NB4 (cell line): ENCODE results near the gene TNFAIP2.

Experiments
- POLR2A ChIP-seq: IDR thresholded peaks from 2 replicates; pipeline ENCODE4 v1.6.1; 2011; ENCODE audit warnings: mild to moderate bottlenecking; ENCODE audit not compliant: insufficient read length; ENCODE audit errors: extremely low read depth
- TF ChIP-seq, protein P1 (sequence below): IDR thresholded peaks from one replicate; pipeline ENCODE4 v1.5.1; 2012; ENCODE audit warnings: low read depth, low read length

DNA sequence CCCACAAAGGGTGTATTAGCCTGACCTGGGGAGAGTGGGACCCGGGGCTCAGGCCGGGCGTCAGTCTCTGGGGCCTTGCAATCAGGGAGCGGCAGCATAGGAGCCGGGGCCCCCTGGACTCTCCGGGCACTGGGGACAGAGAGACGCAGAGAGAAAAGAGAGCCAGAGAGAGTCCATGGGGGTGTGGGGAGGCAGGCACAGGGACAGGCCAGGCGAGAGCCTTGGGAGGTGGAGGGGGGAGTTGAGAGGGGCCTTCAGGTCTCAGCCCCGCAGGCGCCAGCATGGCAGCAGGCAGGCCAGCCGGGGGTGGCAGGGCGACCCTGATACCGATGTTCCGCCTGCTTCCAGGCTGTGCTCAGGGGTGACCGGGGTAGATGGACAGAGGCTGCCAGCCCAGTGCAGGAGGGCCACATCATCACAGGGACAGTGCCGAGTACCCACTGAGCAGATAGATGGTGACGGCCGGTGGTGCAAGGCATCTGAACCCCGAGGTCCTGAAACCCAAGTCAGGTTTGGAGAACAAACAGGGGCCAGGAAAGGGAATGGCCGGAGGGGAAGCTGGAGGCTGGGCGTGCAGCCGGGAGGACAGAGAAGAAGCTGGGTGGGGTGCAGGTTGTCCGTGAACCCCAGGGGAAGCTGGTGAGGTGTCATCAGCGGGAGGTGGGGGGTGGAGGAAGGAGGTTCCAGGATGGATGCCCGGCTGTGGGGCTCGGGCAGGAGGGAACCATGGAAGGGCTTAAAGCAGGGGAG is 25.8 kb upstream of the TNFAIP2 start:
- TF ChIP-seq POLR2A, result no peak
- TF ChIP-seq, protein P1, sequence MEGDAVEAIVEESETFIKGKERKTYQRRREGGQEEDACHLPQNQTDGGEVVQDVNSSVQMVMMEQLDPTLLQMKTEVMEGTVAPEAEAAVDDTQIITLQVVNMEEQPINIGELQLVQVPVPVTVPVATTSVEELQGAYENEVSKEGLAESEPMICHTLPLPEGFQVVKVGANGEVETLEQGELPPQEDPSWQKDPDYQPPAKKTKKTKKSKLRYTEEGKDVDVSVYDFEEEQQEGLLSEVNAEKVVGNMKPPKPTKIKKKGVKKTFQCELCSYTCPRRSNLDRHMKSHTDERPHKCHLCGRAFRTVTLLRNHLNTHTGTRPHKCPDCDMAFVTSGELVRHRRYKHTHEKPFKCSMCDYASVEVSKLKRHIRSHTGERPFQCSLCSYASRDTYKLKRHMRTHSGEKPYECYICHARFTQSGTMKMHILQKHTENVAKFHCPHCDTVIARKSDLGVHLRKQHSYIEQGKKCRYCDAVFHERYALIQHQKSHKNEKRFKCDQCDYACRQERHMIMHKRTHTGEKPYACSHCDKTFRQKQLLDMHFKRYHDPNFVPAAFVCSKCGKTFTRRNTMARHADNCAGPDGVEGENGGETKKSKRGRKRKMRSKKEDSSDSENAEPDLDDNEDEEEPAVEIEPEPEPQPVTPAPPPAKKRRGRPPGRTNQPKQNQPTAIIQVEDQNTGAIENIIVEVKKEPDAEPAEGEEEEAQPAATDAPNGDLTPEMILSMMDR, result no peak
